Glomerular visceral epithelial cell (primary cell): ENCODE data around the gene TECTB.

Experiments used
- DNase-seq: peaks from one replicate; pipeline ENCODE4 v3.0.0-alpha.2; 2016; ENCODE audit errors: extremely low spot score

TECTB gene

DNA sequence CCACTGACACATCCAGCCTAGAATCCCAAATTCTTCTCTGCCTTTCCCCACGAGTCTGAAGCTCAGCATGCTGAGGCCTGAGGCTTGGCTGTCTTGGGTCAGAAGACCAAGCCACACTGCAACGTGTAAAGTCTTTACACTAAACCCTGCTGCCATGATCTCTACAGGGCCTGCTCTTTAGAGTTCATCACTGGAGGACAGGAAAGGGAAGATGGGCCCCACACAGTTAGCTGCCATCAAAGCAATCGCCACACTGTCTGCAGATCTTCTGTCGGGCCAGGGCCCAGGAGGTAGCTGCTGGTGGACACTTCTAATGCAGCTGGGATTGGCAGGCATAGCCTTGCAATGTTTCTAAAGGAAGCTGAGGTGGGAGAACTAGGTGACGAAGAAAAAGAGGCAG lies 8.4 kb upstream of the TECTB start:
- no peak for DNase-seq

DNA sequence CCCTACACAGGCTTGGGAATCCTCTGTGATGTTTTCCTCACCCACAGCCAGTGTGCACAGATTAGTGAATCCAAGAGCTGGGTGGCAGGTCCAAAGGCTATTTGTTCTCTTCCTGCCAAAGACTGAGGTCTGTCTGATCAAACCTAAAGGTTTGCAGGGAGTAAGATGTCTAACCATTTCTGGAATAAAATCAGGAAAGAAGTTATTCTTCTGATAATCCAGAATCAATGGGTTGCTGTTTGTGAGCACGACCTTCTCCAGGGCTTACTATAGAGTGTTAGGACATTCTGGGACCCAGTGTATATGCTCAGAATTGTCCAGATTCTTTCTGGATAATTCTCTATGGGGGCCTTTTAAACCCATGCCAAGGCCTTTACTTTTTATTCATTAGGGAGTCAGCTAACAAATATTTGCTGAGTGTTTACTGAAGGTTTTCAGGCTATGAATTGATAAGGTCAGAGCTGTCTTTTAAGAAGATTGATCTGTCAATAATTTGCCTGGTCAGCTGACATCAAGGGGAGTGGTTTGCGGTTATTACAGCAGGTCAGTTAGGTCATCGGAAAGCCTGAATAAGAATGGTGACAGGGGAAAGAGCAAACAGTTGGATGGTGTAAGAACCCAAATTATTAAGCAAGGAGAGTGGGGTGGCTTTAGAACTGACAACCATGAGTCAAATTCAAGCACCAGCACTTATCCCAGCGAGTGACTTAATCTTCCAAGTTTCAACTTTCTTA lies 7.5 kb upstream of the TECTB start:
- DNase-seq = no peak

DNA sequence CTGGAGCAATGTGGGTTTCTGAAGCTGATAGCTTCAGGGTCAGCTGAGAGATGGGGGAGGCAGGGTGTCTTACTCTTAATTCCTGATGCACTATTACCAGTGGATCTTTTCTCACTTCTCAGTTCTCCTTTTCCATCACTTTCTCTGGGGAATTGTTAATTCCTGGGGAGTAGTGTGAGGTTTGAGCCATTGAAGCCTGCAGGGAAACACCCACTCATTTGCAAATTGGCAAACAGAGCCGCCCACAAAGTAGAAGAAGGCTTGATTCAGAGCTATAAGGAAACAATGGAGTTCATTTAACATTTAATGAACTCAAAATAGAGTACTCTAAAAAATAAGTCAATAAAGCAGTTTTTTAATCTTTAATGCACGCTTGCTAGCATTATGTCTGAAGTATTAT lies 4.3 kb upstream of the TECTB start:
- no peak for DNase-seq

DNA sequence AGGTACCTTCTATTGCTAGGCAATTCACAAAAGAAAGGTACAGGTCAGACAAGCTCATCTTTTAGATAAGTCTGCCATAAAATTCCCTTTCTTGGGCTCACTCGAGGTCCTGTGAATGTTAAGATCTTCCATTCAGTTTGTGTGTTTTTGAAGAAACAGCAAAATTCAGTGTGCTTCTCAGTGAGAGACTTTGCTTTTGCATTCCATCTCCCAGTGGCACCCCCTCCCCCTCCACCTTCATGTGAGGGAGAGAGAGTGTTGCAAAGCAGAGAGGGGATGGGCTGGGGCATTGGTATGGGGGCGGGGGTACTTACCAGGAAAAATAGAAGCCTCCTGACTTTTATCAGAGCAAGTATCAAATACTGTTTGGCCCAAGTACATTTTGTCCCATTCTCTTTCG lies 3.8 kb upstream of the TECTB start:
- no peak for DNase-seq

DNA sequence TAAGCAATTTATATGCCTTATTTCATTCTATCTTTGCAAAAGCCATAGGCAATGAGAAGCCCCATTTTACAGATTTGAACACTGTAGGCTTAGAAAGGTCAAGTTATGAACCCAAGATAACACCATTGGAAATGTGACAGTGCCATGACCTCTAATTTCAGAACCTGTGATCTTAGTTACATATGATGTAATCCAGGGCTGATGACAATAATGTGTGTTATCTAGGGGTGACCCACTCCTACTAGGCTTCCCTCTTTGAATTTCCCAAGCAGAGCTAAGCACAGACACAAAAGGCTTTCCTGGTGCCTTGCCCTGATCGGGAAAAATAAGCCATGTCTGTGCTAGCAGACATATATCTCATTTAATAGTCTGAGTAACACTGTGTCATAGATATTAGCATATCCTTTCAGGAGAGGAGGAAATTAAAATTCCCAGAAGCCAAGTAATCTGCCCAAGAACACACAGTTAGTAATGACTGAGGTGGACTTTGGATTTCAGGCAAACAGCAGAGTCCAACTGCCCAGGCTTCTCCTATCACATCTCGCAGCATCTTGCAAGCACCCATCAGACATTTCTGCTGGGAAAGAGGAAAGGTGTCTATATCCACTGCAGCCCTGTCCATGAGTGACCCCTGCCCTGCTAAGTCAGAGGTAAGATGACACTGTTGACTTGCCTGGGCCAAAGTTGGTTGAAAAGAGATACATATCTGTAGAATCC lies 2.8 kb upstream of the TECTB start:
- no peak for DNase-seq

DNA sequence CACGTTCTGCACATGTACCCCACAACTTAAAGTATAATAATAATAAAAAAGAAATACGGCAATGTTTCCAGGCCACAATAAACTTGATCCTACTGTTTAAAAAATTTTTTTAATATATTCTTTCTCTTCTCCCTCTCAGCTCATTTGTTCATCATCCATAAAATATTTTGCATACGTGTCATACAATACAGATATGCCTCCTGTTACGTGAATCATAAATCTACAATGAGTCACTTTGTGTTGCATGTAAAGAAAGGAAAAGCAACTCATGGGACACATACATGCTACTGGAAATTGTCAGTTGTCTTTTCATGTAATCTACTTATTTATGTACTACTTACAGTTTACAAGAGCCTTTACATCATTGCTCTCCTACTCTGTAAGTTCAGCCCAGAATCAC lies 1.1 kb upstream of the TECTB start:
- DNase-seq = no peak

DNA sequence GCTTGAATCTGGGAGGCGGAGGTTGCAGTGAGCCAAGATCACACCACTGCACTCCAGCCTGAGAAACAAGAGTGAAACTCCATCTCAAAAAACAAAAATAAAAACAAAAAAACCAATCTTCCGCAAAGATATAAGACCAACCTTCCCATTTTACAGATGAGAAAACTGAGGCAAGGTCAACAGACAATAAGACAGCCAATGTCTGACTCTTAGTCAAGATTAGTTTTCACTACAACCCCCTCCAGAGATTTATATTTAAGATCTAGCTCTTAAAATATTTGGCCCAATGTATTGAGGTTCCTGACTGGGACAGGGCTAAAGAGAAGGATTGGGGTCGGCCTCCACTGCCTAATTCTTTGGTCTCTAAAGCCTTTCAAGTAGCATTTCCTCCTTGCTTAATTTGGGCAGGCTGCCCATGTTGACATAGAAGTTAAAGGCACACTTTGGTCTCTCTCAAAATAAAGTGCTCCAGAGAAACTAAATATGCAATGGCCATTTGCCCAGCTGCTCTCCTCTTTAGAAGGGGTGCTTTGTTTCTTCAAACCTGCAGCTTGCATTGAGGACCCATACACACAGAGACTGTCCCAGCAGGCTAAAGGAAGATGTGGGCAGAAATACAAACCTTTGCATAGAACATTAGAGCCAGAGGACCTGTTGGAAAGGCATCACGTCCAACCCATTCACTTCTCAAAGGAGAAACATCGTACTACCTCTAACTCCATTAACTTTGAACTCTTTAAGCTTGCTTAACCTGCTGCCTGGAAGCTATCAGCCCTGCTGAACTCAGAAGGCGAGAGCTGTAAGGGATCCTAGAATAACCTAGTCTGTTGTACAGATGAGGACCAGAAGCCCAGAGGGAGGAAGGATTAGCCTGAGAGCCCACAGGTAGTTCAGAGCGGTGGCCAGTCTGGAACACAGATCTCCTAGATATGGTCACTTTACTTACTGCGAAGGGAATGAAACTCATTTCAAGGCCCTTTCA lies 3.9 kb downstream of the TECTB start:
- DNase-seq = no peak

DNA sequence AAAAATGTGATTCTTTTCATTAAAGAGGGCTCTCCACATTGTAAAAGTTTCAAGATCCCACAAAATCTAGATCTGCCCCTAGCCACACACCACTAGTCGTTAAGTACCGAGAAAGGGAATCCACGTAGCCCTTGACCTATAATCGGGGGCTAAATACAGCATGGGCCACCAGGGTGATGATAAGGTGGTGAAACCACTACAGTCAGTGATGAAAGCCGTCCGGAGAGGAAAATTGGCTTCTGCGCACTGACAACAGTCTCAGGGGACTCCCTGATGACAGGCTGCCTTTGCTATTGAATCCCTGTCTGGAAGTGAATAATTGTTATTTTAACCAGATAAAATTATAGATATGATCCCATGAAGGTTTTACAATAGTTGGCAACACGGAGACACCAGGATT lies 4.6 kb downstream of the TECTB start:
- DNase-seq = no peak

DNA sequence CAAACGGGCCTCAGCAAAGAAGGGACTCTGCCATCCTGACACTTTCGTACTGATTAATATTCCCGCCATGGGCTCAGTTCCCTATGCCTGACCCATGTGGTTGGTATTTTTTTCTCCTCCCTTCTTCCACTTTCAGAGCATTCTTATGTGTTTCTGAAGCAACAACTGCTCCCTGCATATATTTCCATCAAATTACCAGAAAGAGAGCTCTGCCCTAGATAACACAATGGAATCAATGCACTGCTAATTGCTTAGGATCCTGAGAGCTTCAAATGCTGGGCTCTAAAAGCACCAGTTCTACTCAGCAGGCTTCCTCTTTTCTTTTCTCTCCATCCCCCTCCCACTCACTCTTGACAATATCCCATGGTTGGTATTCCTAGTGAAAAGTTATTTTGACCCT lies 5.3 kb downstream of the TECTB start:
- no peak for DNase-seq

DNA sequence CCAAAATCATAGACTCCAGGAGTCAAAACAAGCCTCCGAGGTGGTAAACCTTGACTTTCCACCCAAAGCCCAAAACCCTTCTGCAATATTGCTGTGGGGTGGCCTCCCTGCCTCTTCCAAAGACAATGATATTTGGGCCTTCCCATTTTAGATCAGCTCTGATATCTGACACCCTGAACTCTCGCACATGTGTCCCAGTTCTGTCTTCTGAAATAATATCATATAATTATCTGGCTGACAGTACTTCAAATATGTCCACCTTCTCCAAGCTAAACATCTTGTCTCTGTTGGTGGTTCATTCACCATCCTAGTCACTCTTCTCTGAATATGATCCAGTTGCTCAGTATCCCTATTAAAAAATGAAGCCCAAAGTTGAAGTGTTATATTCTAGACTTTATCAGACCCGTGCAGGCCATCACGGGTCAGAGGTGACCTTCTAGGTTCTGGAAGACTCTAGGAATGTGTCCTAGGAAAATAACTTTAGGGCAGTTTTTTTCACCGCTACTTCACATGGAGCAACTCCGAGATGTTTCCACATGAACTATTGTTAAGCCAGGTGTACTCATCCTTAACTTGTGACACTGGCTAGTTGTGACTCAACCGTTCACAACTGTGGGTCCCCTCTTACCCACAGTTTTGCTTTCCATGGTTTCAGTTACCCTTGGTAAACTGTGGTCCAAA lies 6.3 kb downstream of the TECTB start:
- no peak for DNase-seq

DNA sequence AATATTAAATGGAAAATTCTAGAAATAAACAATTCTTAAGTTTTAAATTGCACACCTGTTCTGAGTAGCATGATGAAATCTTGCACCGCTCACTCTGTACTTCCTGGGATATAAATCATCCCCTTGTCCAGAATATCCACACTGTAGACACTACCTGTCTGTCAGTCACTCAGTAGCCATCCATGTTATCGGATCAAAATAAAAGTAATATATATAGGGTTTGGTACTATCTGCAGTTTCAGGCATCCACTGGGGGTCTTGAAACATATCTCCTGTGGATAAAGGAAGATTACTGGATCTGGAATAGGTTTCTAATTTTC lies 6.8 kb downstream of the TECTB start:
- no peak for DNase-seq

DNA sequence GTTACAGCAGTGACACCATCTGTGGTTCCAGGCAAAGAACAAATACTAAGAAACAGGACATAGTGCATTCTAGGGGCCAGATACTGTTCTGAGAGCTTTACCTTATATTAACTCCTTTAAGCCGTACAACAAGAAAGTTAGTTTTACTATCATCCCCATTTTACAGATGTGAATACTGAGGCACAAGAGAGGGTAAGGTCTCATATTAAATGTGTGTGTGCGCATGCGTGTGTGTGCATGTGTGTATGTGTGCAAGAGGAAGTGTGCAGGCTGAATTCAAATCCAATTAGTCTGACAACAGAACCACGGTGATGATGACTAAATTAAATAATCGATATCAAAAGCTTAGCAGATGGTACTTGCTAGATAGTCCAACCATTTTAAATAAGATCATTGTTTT lies 11.0 kb downstream of the TECTB start:
- DNase-seq = no peak

DNA sequence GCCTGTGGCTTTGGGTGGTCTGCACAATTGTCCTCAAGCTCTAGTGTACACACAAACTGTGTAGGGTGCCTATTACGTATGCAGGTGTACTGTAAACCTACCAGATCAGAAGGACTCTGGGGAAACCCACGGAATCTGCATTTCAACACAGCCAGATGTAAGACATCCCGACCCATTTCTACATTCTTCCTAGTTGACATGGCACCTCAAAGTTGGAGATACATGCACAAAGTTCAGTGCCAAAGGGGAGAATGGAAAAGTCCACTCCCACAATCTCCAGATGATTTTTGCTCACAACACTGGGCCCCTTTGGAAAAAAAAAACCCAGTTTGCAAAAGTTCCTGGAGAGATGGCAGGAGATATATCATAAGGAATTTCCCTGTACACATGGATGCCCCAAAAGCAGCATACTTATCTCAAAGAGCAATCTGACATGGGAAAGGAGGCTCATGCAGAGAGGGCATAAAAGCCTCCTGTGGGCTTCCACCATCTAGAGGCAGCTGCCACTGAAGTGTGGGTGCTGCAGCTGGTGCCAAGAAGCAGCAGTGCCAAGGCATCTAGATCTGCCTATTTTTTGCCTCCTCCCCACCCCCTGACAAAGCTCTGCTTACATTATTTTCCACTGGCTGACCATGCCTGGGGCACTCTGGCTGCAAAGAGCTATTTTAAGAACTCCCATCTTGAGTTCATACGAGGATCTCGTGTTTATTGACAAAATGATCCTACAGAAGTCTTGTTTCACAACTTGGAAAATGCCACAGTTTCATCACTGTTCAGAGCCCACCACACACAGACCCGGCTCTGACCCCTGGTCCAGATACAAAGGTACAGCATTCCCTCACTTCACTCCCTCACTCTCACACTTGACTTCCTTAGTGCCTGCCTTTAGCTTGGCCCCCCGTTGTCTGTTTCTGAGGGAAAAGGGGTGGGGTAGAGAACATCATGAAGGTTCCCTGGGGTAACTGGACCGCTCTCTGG lies 12.9 kb downstream of the TECTB start:
- DNase-seq = no peak

DNA sequence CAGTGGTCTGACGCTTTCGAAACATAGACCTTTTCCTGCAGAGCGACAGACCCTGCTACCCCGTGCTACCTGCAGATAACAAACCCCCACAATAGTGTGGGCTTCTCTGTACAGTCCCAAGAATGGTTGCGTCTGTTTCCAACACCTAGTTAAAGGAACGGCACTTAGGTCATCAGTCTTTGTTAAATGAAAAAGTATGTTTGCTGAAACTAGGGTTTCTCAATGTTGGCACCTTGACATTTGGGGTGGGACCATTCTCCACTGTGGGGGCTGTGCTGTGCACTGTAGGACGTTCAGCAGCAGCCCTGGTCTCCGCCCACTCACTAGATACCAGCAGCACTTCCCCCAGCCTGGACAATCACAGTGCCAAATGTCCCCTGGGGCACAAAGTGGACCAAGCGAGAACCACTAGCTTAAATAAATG lies 13.7 kb downstream of the TECTB start:
- no peak for DNase-seq

DNA sequence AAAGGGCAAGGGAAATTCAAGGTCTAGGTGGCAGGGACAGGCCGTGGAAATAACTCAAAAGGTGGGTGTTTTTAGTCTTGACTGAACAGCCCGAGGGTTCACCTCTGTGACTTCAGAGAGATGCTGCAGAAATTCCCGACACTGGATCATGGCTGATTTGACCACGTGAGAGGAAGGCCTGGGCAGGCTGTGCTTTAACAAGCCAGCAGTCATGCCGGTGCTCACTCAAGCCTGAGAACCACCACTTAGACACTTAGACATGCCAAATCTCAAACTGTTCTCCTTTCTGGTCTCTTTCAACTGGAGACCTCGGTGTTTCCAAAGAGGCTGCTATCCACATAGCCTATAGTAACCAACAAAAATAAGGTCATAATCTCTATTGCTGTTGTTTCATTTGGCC lies 15.4 kb downstream of the TECTB start:
- peak; percentile 8 for DNase-seq

DNA sequence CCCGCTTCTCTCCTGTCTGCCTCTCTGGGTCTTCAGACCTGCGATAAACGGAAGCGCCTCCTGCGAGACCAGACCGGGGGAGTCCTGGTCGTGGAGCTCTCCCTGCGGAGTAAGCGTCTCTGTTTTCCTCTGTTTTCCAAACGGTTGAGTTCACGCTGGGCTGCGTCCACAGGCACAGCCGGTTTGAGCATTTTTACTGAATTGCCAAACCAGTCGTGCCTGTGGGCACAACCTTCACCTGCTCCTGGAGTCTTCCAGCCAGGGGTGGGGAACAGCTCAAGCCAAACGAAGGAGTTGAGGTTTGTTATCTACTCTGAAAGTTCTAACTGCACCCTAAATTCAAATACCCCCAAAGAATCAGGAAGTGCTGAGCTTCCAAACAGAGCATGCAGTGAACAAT lies 16.3 kb downstream of the TECTB start:
- no peak for DNase-seq

DNA sequence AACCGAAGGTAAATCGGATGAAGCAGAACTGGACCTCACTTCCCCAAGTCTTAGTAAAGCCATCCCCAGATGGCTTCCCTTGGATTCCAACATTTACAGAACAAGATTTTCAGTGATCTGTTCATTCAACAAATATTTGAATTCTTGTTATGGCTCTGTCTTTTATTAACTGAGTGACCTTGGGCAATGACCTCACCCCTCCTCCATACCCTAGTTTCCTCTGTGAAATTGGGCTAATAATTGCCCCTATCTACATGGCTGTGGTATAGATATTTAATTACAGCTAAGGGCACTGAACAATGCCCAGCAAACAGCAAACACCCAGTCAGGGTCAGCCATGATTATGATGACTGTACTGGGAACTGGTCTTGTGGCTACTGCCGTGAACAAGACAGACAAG lies 19.1 kb downstream of the TECTB start:
- no peak for DNase-seq

DNA sequence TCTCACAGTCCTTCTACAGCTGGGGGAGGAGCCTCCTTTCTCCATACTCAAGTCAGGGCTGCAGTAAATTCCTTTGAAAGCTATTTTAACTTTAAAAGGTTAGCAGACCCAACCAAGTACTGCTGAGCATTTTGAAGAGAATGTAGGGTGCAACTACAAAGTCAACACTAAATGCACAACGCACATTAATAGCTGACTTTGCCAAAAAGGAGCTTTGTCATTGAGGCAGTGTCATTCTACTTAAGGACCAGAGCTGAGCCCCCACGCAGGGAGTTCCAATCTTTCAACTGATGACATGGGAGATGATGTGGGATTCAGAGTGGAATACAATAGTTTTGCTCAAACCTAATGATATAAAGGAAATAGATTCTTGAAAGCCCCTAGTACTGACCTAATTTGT lies 20.3 kb downstream of the TECTB start:
- DNase-seq = no peak

DNA sequence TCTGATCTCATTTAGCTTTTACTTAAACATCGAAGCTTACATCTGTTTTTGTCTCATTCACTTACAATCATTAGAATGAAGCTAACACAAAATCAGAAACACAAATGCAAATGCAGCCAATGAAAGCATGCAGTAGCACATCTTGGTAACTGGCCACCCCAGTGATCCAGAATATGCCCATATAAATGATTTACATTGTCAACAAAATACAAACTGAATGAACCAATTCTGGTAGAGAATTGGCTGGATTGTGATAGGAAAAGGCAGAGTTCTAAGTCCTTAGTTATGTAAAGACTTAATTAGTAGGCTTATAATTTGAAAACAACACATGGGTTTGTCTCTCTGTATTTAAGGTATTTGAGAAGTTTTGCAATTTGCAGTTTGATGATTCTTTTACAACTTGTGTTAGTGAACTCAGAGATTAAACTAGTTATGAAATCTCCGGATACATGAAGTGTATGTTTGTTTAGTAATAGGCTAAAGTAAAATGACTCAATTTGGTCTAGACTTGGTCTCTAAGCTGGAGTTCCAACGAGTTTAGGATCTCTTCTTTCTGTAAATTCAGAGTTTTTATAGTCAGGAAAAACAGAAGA lies 21.2 kb downstream of the TECTB start:
- DNase-seq = no peak

DNA sequence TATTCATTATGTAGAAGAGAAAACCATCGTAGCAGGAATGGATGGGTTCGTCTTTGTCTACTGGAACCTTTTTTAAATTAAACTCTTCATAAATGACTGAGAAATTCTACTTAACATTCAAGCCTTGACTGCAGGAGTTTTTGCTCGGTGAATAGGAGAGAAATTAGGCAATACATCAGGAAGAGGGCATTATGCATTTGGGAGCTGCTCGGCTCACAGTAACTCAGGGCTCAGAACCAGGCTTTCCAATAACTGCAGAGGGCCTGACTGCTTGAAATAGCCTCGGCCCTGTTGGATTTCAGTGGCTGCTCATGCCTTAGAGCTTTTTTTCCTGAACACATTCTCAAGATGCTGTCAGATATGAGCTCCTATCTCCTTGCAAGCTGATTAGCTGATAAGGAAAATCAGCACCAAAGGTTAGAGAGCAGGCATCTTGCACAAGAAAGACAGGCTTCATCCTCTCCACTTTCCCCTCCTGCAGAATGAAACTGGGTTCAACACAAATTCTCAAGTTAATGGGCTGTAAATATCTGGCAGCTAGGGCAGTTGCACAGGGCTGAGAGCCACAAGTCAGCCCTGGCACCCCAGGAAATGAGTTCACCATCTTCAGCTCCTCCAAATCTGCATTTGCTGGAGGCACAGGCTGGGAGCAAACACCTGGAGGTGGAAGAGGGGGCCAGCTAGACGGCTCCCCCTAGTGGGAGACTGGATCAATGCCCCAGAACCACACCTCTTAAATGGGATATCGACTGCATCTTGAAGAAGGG lies 24.3 kb downstream of the TECTB start:
- DNase-seq = peak; percentile 28
